GM18499 (cell line): ENCODE data around the gene DLX5.

Experiments used
- ATAC-seq: cut with Tn5 transposase; IDR thresholded peaks from one replicate; pipeline ENCODE4 v1.9.1; 2021; ENCODE audit warnings: moderate number of reproducible peaks; ENCODE audit not compliant: insufficient read depth, unreplicated experiment

Gene DLX5

DNA sequence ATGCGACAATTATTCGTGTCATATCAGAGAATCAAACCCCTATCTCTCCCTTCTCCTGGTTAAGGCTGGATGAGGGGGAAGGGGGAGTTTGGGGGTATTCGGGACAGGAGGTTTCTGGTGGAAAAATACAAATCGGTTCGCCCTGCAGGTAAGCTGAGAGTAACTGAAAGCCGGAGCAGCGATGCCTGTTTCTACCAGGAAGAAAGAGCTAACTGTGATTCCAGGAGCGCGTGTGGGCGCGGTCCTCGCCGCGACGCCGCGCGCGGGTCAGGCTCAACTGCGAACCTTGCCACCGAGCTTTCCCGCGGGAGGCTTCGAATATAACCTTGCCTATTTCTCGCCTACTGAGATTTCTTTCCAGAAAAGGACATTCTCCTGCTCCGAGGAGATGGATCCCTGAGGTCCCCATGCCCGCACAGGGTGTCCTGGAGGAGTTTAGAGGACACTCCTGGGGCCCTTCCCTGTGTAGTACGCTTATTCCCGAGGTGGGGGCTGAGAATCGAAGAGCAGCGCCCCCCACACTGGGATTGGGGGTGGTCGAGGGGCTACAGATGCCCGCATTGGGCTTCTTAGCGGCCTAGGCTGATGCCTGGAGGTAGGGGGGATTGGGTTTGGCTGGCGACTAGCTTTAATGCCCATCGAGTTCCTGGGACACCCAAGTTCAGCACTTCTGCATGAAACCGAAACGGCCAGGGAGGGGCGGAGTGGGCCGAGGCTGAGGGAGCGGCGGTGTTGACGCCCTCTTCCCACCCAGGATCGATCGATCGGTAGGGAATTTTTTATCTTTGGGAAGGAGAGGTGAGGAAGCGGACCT lies 32.2 kb downstream of the DLX5 start:
- no peak for ATAC-seq

DNA sequence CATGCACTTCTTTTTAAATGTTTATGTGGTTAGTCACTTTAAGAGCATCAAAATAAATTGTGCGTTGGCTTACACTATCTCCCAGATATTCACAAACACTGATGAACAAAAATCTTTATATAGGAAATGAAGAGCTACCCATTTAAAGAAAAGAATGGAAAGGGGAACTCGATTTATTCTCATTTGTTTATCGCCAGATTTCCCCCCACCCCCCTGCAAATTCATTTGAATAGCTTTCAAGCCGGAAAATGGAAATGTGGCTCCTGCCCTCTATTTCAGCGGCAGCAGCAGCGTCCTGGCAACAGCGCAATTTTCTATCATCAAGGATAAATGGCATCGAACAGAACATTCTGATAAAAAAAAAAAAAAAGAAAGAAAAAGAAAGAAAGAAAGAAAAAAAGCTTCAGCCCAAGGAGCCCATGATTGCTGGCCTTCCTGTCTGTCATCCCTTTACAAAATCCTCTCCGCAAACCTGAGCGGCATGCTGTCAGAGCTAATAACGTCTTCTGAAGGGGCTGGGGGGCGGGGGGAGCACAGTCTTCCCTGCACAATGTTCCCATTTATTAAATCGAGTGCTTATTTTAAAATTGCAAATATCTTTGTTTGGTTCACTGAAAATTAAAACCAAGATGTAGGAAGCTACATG lies 33.0 kb downstream of the DLX5 start:
- no peak for ATAC-seq

DNA sequence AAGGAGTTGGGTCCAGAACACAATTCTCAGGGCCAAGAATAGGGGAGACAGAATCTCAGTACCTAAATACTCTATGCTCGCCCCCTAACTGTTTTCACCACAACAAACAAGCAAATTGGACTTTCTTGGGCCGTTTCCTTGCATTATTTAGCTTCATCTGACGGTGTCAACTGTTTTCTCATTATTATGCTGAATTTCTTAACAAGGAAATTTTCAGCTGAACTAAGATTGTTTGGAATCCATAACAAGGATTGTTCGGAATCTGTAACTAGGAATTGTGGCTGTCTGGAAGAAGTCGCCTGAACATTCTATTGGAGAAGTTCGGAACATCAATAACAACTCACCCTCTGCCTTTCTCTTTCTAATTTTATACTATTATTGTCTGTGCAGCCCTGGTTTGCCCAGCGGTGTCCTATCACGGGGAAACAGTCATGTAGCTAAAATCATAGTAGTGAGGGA lies 34.7 kb downstream of the DLX5 start:
- no peak for ATAC-seq

DNA sequence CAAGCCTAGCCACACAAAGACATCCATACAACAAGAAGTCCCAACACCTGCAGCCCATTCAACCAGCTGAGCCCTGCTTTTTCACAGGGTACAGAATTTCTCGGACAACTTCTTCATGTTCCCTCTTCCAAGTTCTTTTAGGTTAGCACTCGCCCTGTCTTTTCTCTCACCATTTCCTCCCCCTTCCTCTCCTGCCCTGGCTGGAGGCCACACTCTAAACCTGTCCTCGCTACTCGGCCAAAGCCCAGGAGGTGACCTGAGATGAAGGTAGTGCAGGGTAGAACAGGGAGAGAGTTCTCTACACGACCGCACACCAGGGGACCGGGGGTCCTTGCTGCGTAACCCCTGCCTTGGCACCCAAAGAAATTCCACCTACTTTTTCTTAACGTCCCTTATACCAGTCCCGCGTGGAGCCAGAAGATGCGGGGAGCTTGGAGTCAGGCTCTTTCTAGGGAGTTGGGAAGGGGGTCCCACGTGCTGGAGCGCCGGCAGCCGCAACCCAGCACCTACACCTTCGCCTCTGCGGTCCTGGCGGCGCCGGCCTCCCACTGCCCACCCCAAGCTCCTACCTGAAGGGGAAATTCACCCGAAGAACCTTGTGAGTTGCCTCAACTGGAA lies 35.3 kb downstream of the DLX5 start:
- no peak for ATAC-seq

DNA sequence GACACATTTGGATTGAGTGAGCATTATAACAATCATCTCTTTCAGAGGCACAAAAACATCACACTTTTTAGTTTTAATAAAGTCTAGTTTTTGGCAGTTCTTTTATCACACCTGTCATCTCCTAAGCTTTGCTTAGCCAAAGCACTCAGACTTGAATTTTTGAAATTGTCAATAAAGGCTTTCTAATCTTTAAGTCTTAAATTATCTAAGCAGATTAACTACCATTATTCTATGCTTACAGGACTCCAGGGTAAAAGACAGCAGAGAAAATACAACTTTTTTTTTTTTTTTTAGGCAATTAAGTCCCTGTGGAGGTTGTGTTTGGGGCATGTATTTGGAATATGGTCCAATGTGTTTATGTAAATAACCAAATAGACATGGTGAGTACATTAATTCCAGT lies 36.9 kb downstream of the DLX5 start:
- no peak for ATAC-seq

DNA sequence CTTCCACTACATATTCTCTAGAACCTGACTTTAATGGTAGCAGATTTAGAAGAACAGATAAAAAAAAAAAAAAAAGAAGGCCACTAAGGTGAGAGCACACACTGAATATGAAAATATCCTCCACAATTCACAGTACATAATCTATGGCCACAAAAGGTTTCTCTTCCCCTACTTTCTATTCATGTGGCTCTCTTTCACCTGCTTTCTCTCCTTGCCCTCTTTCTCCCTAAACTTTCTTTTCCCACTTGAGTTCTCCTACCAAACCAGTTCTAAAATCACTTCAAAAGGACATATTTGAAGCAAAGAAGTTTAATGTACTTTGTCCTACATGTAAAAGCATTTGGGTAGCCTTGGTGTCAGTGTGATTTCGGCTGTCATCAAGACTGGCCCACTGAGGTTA lies 37.7 kb downstream of the DLX5 start:
- ATAC-seq = no peak

DNA sequence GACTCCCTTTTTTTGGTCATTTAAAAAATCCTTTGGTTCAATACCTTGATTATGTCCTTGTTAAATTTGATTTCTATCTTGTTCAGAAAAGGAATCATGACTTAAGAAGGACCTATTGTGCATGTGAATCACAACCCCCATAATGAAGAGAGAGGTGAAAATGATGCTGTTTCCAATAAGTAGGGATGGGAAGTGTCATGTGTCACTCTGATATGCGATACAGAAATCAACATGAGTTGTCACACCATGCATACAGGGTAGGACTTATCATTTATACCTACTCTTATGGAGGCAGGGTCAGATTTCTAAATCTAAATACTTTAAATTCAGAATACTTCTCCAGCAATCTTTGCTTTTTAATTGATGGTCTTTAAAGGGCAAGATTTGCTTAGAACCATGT lies 38.6 kb downstream of the DLX5 start:
- no peak for ATAC-seq

DNA sequence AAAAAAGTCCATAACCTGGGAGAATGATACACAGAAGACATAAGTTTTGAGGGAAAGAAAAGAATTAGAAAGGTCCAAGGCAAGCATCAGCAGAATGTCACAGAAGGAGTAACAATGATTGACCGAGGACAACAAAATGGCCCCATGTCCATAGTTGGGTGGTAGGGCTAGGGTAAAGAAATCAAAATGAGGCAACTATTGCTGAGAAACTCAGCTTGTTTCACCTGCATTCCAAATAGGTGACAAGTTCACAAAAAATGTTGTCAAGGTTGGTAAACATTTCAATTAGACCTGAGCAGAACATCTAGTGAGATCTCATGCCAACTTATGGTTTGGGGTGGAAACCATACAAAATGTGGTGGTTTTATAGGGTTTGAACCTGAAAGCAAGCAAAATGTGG lies 42.0 kb downstream of the DLX5 start:
- no peak for ATAC-seq

DNA sequence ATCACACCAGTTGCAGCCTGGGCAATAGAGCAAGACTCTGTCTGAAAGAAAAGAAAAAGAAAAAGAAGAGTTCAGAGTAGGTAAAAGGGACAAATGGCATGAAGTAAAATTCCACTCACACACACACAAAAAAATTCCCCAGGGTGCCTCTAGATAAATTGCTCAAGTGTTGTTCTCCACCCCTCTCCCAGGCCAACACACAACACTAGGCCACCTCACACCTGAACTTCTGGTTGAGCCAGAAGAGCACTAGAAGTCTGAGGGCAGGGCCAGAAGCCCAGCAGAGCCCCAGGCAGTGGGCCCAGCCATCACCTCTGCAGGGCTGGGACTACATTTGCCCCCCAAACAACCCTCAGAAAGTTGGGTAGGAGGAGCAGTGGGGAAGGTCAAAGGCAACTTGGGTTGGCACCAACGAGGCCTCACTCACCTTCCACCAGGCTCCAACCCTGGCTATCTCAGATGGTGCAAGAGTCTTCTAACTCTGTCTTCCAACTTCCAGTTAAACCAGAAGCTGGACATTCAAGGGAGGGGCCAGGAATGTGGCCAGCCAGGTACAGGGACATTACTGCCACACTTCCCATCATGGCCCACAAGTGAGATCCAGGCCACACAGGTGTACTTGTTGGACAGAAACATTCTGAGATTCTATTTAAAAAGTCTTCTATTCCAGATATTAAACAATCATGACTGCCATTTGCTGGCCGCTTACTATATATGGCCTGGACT lies 44.9 kb downstream of the DLX5 start:
- ATAC-seq = no peak

DNA sequence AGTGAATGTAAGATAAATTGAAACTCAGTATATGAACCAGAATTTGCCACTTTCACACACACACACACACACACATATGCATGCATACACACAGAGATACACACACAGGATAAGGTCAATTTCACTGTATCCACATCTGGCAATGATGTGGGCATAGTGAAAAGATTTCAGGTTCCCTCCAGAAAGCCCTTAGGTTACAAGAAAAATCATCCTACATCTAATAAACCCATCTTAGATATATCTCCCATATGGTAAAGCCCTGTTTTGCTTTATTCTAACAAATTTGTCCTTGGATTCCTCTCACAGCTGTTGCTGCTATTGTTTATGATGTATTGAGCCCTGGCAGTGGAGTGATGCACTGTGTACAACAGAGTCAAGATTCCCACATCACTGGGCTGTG lies 47.2 kb downstream of the DLX5 start:
- ATAC-seq = no peak

DNA sequence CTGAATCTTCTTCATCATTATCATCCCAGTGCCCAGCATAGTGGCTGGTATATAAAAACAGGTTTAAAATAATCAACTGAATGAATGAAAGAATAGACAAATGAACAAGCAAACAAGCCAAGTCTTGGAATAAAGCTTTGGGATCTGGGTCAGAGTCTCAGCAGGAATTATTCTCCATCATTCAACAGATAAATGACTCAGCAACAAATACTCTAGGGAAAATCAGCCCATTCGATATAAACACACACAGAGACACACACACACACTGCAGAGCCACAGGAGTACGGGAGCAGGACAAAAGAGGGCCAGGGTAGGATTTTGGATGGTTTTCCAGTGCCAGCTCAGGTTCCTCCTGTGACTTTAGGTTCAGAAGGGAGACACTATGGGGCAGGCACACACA lies 48.5 kb downstream of the DLX5 start:
- ATAC-seq = no peak

DNA sequence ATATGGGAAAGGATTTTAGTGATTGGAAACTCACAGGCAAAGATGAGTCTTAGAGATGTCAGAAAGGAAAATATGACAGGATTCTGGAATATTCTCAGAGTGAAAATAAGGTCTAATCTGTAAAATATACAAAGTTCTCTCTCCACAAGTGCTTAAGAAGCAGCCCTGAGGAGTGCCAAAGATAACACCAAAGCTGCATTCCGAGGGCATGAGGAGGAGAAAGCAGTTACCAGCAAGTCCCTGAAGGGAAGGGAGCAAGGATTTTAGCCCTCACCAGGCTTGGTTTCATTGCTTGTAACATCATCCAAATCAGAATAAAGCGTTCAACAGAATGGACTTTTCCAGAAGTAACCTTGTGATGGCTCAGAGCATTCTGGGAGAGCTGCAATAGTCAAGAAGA lies 50.6 kb downstream of the DLX5 start:
- ATAC-seq = no peak

DNA sequence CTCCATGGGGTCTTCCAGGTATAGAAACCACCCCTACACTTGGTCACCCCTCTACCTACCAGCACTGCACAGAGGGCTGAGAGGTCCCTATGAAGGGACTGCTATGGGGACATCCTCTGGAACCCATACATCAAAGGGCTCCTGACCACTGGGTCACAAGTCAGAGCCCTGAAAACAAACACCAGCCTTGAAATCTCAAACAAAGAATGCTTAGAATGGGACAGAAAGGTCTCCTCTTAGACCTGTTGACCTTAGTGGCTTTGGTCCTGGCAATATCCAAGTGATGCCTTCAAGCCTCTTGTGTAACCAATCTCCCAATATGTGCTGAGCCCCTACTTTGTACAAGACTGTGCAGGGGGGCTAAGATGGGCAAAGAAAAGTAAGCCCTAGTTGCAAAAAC lies 53.9 kb downstream of the DLX5 start:
- no peak for ATAC-seq
